ENCODE results near the gene OTUB1. TPM values are rescaled to one million over a fixed set of nuclear protein-coding genes. Genes with fewer than 3 reads are reported as not detected.

OTUB1 gene
- total RNA-seq, 1 experiment from 2014 or later = 76.6 TPM

- no peak overlapping the region for H3K4me3 ChIP-seq (ENCODE audit: insufficient read depth, low read depth, low read length)
- DNase-seq = peak; percentile 58
- H3K36me3 ChIP-seq (replicated peaks; ENCODE audit: control insufficient read depth, insufficient read depth, low read length) = peaks cover 9% of the 10 kb centered on the region
- peaks cover 3% of the 10 kb centered on the region; the same call in 1 of the 2 replicates for H3K27me3 ChIP-seq (ENCODE audit: control insufficient read depth, insufficient read depth, low read length)
Measured at GRCh38 chr11:63996512-63996911, 10.3 kb downstream of the OTUB1 start.

- Histone ChIP-seq H3K4me3 (ENCODE audit: insufficient read depth, low read depth, low read length) (no peak overlapping the region), H3K36me3 (replicated peaks; ENCODE audit: control insufficient read depth, insufficient read depth, low read length) (peaks cover 5% of the 10 kb centered on the region), H3K27me3 (ENCODE audit: control insufficient read depth, insufficient read depth, low read length) (peaks cover 4% of the 10 kb centered on the region; the same call in 1 of the 2 replicates)
- DNase-seq = no peak
Measured at GRCh38 chr11:63997104-63997700, 11.0 kb downstream of the OTUB1 start.

GRCh38 chr11:63997801-63998337 lies 11.6 kb downstream of the OTUB1 start:
- DNase-seq = peak; percentile 77
- peaks cover 4% of the 10 kb centered on the region; the same call in 1 of the 2 replicates for H3K27me3 ChIP-seq (ENCODE audit: control insufficient read depth, insufficient read depth, low read length)
- H3K4me3 ChIP-seq (ENCODE audit: insufficient read depth, low read depth, low read length) = no peak overlapping the region
- peaks cover 5% of the 10 kb centered on the region for H3K36me3 ChIP-seq (replicated peaks; ENCODE audit: control insufficient read depth, insufficient read depth, low read length)

- DNase-seq = peak; percentile 93
- Histone ChIP-seq H3K27me3 (ENCODE audit: control insufficient read depth, insufficient read depth, low read length) (peaks cover 4% of the 10 kb centered on the region; the same call in 1 of the 2 replicates), H3K4me3 (ENCODE audit: insufficient read depth, low read depth, low read length) (peak overlapping the region; percentile 56), H3K36me3 (replicated peaks; ENCODE audit: control insufficient read depth, insufficient read depth, low read length) (peaks cover 5% of the 10 kb centered on the region)
Measured at GRCh38 chr11:63998558-63999348, 12.5 kb downstream of the OTUB1 start.

- Histone ChIP-seq H3K36me3 (replicated peaks; ENCODE audit: control insufficient read depth, insufficient read depth, low read length) (peaks cover 5% of the 10 kb centered on the region), H3K4me3 (ENCODE audit: insufficient read depth, low read depth, low read length) (peak overlapping the region; percentile 56), H3K27me3 (ENCODE audit: control insufficient read depth, insufficient read depth, low read length) (peaks cover 4% of the 10 kb centered on the region; the same call in 1 of the 2 replicates)
- peak; percentile 98 for DNase-seq
Measured at GRCh38 chr11:63999349-64000025, 13.2 kb downstream of the OTUB1 start.

GRCh38 chr11:64000026-64000739 lies 13.9 kb downstream of the OTUB1 start:
- Histone ChIP-seq H3K36me3 (replicated peaks; ENCODE audit: control insufficient read depth, insufficient read depth, low read length) (peaks cover 5% of the 10 kb centered on the region), H3K4me3 (ENCODE audit: insufficient read depth, low read depth, low read length) (peak overlapping the region; percentile 56), H3K27me3 (ENCODE audit: control insufficient read depth, insufficient read depth, low read length) (peaks cover 4% of the 10 kb centered on the region; the same call in 1 of the 2 replicates)
- peak; percentile 99 for DNase-seq

GRCh38 chr11:64000740-64001483 lies 14.7 kb downstream of the OTUB1 start:
- Histone ChIP-seq H3K4me3 (ENCODE audit: insufficient read depth, low read depth, low read length) (peak overlapping the region; percentile 28), H3K27me3 (ENCODE audit: control insufficient read depth, insufficient read depth, low read length) (peaks cover 6% of the 10 kb centered on the region), H3K36me3 (replicated peaks; ENCODE audit: control insufficient read depth, insufficient read depth, low read length) (peaks cover 3% of the 10 kb centered on the region)
- peak; percentile 80 for DNase-seq

GRCh38 chr11:64001484-64002420 lies 15.5 kb downstream of the OTUB1 start:
- no peak for DNase-seq
- Histone ChIP-seq H3K4me3 (ENCODE audit: insufficient read depth, low read depth, low read length) (no peak overlapping the region), H3K36me3 (replicated peaks; ENCODE audit: control insufficient read depth, insufficient read depth, low read length) (peaks cover 1% of the 10 kb centered on the region; the same call in 1 of the 2 replicates), H3K27me3 (ENCODE audit: control insufficient read depth, insufficient read depth, low read length) (peaks cover 12% of the 10 kb centered on the region)

- no peak for DNase-seq
Measured at GRCh38 chr11:64003807-64004589, 17.8 kb downstream of the OTUB1 start.

GRCh38 chr11:64004590-64004984 lies 18.3 kb downstream of the OTUB1 start:
- H3K36me3 ChIP-seq (replicated peaks; ENCODE audit: control insufficient read depth, insufficient read depth, low read length) = no peaks in the 10 kb centered on the region
- H3K27me3 ChIP-seq (ENCODE audit: control insufficient read depth, insufficient read depth, low read length) = peaks cover 32% of the 10 kb centered on the region
- H3K4me3 ChIP-seq (ENCODE audit: insufficient read depth, low read depth, low read length) = no peak overlapping the region
- DNase-seq = no peak

More at GRCh38 chr11:64003807-64004589, 17.8 kb downstream of the OTUB1 start:
- H3K36me3 ChIP-seq (replicated peaks; ENCODE audit: control insufficient read depth, insufficient read depth, low read length) = no peaks in the 10 kb centered on the region
- no peak overlapping the region for H3K4me3 ChIP-seq (ENCODE audit: insufficient read depth, low read depth, low read length)
- H3K27me3 ChIP-seq (ENCODE audit: control insufficient read depth, insufficient read depth, low read length) = peaks cover 30% of the 10 kb centered on the region

- Histone ChIP-seq H3K27me3 (ENCODE audit: control insufficient read depth, insufficient read depth, low read length) (peaks cover 32% of the 10 kb centered on the region), H3K36me3 (replicated peaks; ENCODE audit: control insufficient read depth, insufficient read depth, low read length) (no peaks in the 10 kb centered on the region), H3K4me3 (ENCODE audit: insufficient read depth, low read depth, low read length) (no peak overlapping the region)
- DNase-seq = no peak
Measured at GRCh38 chr11:64005691-64006090, 19.5 kb downstream of the OTUB1 start.

- H3K36me3 ChIP-seq (replicated peaks; ENCODE audit: control insufficient read depth, insufficient read depth, low read length) = no peaks in the 10 kb centered on the region
- H3K27me3 ChIP-seq (ENCODE audit: control insufficient read depth, insufficient read depth, low read length) = peaks cover 30% of the 10 kb centered on the region
- DNase-seq = no peak
- H3K4me3 ChIP-seq (ENCODE audit: insufficient read depth, low read depth, low read length) = no peak overlapping the region
Measured at GRCh38 chr11:64006398-64006797, 20.2 kb downstream of the OTUB1 start.

Measured in H7 (cell line).